Activated CD4-positive, alpha-beta T cell treated with anti-CD3 and anti-CD28 coated beads for 36 hours (primary cell): ENCODE data around the gene RAB6A. TPM values are rescaled to one million over a fixed set of nuclear protein-coding genes. Genes with fewer than 3 reads are reported as not detected.

Experiments used
- ATAC-seq: fragments of 200-7000 bp; cut with Tn5 transposase; one replicate; pipeline ENCODE4 v1.10.0; 2021; ENCODE audit warnings: mild to moderate bottlenecking, moderate library complexity
- CTCF ChIA-PET: fragments of 350-600 bp; sonication (Branson Sonifier 250); formaldehyde crosslinking; loops from one replicate; lab custom pipeline; 2021; ENCODE audit warnings: antibody characterized with exemption; lab: Charles Lee
- POLR2A ChIA-PET: fragments of 350-600 bp; sonication (Branson Sonifier 250); formaldehyde crosslinking; loops from one replicate; lab custom pipeline; 2021; ENCODE audit warnings: antibody characterized with exemption, inconsistent platforms; lab: Charles Lee
- DNase-seq: peaks from one replicate; pipeline ENCODE4 v3.0.0-alpha.2; 2020
- H3K27ac Mint-ChIP-seq: one replicate; pipeline ENCODE4 v1.8.0; 2021; ENCODE audit warnings: mixed read lengths
- H3K27me3 Mint-ChIP-seq: one replicate; pipeline ENCODE4 v1.8.0; 2021; ENCODE audit warnings: mixed read lengths
- H3K36me3 Mint-ChIP-seq: one replicate; pipeline ENCODE4 v1.8.0; 2021; ENCODE audit warnings: low read depth, mixed read lengths
- H3K4me1 Mint-ChIP-seq: one replicate; pipeline ENCODE4 v1.8.0; 2021; ENCODE audit warnings: mixed read lengths
- H3K4me3 Mint-ChIP-seq: one replicate; pipeline ENCODE4 v1.8.0; 2021; ENCODE audit warnings: mild to moderate bottlenecking, moderate library complexity, mixed read lengths
- H3K9me3 Mint-ChIP-seq: one replicate; pipeline ENCODE4 v1.8.0; 2021; ENCODE audit warnings: low read depth, mixed read lengths
- intact Hi-C, 2 experiments: fragments of 100-400 bp; cut with DNase I in 1 of 2; cut with micrococcal nuclease in 1 of 2; formaldehyde crosslinking; loops; one replicate each; pipeline versions ENCODE4 v1.14.2 to v1.15.1; 2022 to 2024; cut with DNase I, micrococcal nuclease
- total RNA-seq, 2 experiments: library from RNA; stranded (reverse); gene quantifications; one replicate each; pipeline ENCODE4 v1.2.3, GENCODE V29; 2021

RAB6A gene
- total RNA-seq, 2 experiments from 2014 or later: 57.9 to 58.9 TPM

- Mint-ChIP-seq H3K4me3 (no peak overlapping the region), H3K4me1 (peaks cover 6% of the 10 kb centered on the region)
Observed at GRCh38 chr11:73629907-73630306, 131.0 kb downstream of the RAB6A start.

GRCh38 chr11:73625696-73626318 lies 135.1 kb downstream of the RAB6A start:
- Mint-ChIP-seq H3K27ac (no peak overlapping the region), H3K36me3 (no peaks in the 10 kb centered on the region), H3K27me3 (peaks cover 8% of the 10 kb centered on the region), H3K4me3 (no peak overlapping the region), H3K4me1 (no peaks in the 10 kb centered on the region), H3K9me3 (no peaks in the 10 kb centered on the region)
- DNase-seq (peak; percentile 81), ATAC-seq (peak; percentile 91)
- CTCF ChIA-PET: interaction anchor here (0.5 to 11.0 kb wide), 54 partner anchors 9 to 1318 kb away, joined by 3 to 218 read pairs (median 4); partner anchors contain the start of genes FAM168A, MRPL48 and PLEKHB1
- intact Hi-C loops: loop anchor here (1.0 to 10.0 kb wide), 3 partner anchors 35 to 309 kb away; no protein-coding TSS in a partner anchor
- POLR2A ChIA-PET: interaction anchor here (0.5 to 1.2 kb wide), 3 partner anchors 34 to 245 kb away, joined by 3 to 4 read pairs (median 3); no protein-coding TSS in a partner anchor

More at GRCh38 chr11:73629907-73630306, 131.0 kb downstream of the RAB6A start:
- no peaks in the 10 kb centered on the region for H3K27me3 Mint-ChIP-seq
- ChIA-PET CTCF (interaction anchor here (0.6 to 11.0 kb wide), 4 partner anchors 32 to 1285 kb away, joined by 3 to 218 read pairs (median 4); no protein-coding TSS in a partner anchor), POLR2A (no interaction called here)
- peaks cover 5% of the 10 kb centered on the region for H3K9me3 Mint-ChIP-seq
- H3K27ac Mint-ChIP-seq: no peak overlapping the region
- H3K36me3 Mint-ChIP-seq: no peaks in the 10 kb centered on the region
- no peak for ATAC-seq
- intact Hi-C loops: loop anchor here in 1 of 2 experiments (10.0 kb wide), 1 partner anchor 305 kb away; no protein-coding TSS in a partner anchor
- DNase-seq: no peak

Other genes starting within 250 kb of the RAB6A start
- gene FAM168A, start 163.0 kb downstream of the RAB6A start, total RNA-seq: 10 to 100 TPM; 12.7 to 17.5 TPM
- gene PLEKHB1, start 114.5 kb downstream of the RAB6A start, total RNA-seq: 10 to 100 TPM; 10.6 to 16.2 TPM
- 10 to 100 TPM; 48.5 to 52.0 TPM for gene MRPL48, start 26.8 kb upstream of the RAB6A start, total RNA-seq
- gene COA4, start 115.8 kb upstream of the RAB6A start, total RNA-seq: 100 to 1,000 TPM; 103 to 112 TPM
- gene PAAF1, start 115.9 kb upstream of the RAB6A start, total RNA-seq: 10 to 100 TPM; 34.2 to 34.8 TPM
- gene DNAJB13, start 190.0 kb upstream of the RAB6A start, total RNA-seq: under 1 TPM; 0.37 to 0.57 TPM
- gene UCP2, start 221.8 kb upstream of the RAB6A start, total RNA-seq: 100 to 1,000 TPM; 259 to 261 TPM
- under 1 TPM; 0.69 to 0.73 TPM for gene UCP3, start 248.0 kb upstream of the RAB6A start, total RNA-seq